ENCODE data around the gene BACE2.

DNA sequence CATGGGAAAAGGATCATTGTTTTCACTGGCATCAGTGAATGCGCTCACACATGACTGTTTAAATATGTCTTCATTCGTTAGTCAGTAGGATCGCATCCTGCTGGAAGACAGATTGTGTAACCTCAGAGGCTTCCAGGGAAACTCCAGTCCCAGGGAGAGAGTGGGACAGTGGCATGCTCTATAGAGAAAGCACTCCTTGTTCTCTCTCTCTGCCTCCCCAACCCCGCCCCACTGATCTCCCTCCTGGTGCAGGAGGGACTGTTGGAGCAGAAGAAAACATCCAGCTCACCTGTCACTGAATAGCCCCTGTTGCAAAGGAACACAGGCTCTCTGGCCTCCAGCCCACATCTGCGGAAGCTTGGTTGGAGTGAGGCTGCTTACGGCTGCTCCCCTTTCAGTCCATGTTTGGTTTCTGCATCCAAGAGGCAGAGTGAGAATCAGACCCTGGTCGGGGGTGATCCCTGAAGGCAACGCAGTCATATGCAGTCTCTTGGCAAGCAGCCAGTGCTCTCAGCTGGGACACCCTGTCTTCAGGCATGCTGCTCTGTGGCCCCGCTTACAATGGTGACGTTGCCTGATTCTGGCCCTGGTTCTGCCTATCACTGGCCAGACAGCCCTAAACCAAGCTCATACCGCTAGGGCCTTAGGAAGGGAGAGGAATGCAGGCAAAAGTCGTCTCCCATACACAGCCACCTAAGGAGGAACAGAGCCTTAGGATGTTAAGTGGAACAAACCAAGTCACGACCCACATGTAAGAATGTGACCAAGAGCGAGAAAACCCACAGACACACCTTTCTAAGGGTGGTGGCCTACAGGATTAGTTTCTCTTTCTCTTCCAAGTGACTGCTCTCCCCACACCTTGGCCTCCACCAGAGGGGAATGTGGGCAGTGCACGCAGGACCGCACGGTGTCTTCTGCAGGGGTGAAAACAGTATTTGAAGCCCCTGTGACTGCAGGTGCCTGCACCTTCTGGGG lies 39.7 kb downstream of the BACE2 start:
- TF ChIP-seq, protein P1, sequence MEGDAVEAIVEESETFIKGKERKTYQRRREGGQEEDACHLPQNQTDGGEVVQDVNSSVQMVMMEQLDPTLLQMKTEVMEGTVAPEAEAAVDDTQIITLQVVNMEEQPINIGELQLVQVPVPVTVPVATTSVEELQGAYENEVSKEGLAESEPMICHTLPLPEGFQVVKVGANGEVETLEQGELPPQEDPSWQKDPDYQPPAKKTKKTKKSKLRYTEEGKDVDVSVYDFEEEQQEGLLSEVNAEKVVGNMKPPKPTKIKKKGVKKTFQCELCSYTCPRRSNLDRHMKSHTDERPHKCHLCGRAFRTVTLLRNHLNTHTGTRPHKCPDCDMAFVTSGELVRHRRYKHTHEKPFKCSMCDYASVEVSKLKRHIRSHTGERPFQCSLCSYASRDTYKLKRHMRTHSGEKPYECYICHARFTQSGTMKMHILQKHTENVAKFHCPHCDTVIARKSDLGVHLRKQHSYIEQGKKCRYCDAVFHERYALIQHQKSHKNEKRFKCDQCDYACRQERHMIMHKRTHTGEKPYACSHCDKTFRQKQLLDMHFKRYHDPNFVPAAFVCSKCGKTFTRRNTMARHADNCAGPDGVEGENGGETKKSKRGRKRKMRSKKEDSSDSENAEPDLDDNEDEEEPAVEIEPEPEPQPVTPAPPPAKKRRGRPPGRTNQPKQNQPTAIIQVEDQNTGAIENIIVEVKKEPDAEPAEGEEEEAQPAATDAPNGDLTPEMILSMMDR (IDR thresholded peaks at IDR 0.05) = no peak
- TF ChIP-seq POLR2A (IDR thresholded peaks at IDR 0.05) = no peak
